ENCODE measurements around the gene UBB. TPM values are rescaled to one million over a fixed set of nuclear protein-coding genes. Genes with fewer than 3 reads are reported as not detected.

Gene UBB
- total and polyA plus RNA-seq, 9 of the 15 experiments (the other 6 are each of a cell fraction or from before 2014, with no cell fraction given) = 1,069 to 4,143 (median 1,696) TPM

GRCh38 chr17:16419074-16419928 is 38.4 kb downstream of the UBB start (continued):
- TF ChIP-seq NR2C2 (CRISPR knock-in tag; IDR thresholded peaks at IDR 0.05) (no peak), NR2C2 (tag; IDR thresholded peaks at IDR 0.05) (peak; percentile 83), FOXM1 (IDR thresholded peaks at IDR 0.05; ENCODE audit: low read depth) (peak; percentile 44; the same call in 1 of the 2 replicates), FOXM1 (CRISPR knock-in tag; IDR thresholded peaks at IDR 0.05; ENCODE audit: low read depth) (no peak), ILK (tag; IDR thresholded peaks at IDR 0.05; ENCODE audit: borderline replicate concordance, low read depth) (no peak), ZNF232 (CRISPR knock-in tag; IDR thresholded peaks at IDR 0.05) (no peak), DIDO1 (tag; IDR thresholded peaks at IDR 0.05; ENCODE audit: low read depth) (no peak), ZC3H11A (IDR thresholded peaks at IDR 0.05; ENCODE audit: low read depth, low read length) (no peak), PHF8 (IDR thresholded peaks at IDR 0.05; ENCODE audit: borderline replicate concordance, low read length) (no peak), MAZ (CRISPR knock-in tag; conservative IDR thresholded peaks at IDR 0.05 in 1 of 2, IDR thresholded peaks at IDR 0.05 in 1 of 2) (peak; percentile 21 to 40; a peak in 2 of 4 replicates), ZNF41 (CRISPR knock-in tag; conservative IDR thresholded peaks at IDR 0.05) (no peak), NCOR1 (IDR thresholded peaks at IDR 0.05) (peak; percentile 63), HLTF (IDR thresholded peaks at IDR 0.05) (no peak), ARID4B (CRISPR knock-in tag; IDR thresholded peaks at IDR 0.05) (no peak), CBFA2T2 (conservative IDR thresholded peaks at IDR 0.05) (peak; percentile 77), ZEB2 (IDR thresholded peaks at IDR 0.05) (peak; percentile 32; the same call in 1 of the 2 replicates), SMARCA4 (IDR thresholded peaks at IDR 0.05) (peak; percentile 89), NCOA4 (IDR thresholded peaks at IDR 0.05; ENCODE audit: partially characterized antibody) (no peak), DACH1 (IDR thresholded peaks at IDR 0.05; ENCODE audit: partially characterized antibody) (no peak), SMAD3 (CRISPR knock-in tag; conservative IDR thresholded peaks at IDR 0.05) (no peak), RAD51 (IDR thresholded peaks at IDR 0.05; ENCODE audit: borderline replicate concordance, low read depth) (peak; percentile 16; the same call in 1 of the 2 replicates), BHLHE40 (IDR thresholded peaks at IDR 0.05; ENCODE audit: low read length) (peak; percentile 89)
- TF ChIP-seq, protein P1, sequence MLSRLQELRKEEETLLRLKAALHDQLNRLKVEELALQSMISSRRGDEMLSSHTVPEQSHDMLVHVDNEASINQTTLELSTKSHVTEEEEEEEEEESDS (CRISPR knock-in tag; IDR thresholded peaks at IDR 0.05) = no peak
- TF ChIP-seq, protein P2, sequence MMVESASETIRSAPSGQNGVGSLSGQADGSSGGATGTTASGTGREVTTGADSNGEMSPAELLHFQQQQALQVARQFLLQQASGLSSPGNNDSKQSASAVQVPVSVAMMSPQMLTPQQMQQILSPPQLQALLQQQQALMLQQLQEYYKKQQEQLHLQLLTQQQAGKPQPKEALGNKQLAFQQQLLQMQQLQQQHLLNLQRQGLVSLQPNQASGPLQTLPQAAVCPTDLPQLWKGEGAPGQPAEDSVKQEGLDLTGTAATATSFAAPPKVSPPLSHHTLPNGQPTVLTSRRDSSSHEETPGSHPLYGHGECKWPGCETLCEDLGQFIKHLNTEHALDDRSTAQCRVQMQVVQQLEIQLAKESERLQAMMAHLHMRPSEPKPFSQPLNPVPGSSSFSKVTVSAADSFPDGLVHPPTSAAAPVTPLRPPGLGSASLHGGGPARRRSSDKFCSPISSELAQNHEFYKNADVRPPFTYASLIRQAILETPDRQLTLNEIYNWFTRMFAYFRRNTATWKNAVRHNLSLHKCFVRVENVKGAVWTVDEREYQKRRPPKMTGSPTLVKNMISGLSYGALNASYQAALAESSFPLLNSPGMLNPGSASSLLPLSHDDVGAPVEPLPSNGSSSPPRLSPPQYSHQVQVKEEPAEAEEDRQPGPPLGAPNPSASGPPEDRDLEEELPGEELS (CRISPR knock-in tag; IDR thresholded peaks at IDR 0.05; ENCODE audit: borderline replicate concordance) = no peak

Measured in K562 (cell line).